GM12865 (cell line): ENCODE results near the gene OR2A2.

Source experiments
- DNase-seq: peaks from one replicate; pipeline ENCODE4 v3.0.0; 2010; ENCODE audit warnings: low read depth
- H3K4me3 ChIP-seq: 2 replicates; pipeline ENCODE4 v1.5.1; 2011; ENCODE audit warnings: mild to moderate bottlenecking, low read depth, low read length, control low read depth
- TF ChIP-seq, protein P1 (sequence below): IDR thresholded peaks from 2 replicates; pipeline ENCODE4 v1.5.1; 2011; ENCODE audit warnings: low read length, control low read depth, low read depth, inconsistent platforms; ENCODE audit not compliant: insufficient read depth; ENCODE audit errors: missing control alignments

Gene OR2A2

DNA sequence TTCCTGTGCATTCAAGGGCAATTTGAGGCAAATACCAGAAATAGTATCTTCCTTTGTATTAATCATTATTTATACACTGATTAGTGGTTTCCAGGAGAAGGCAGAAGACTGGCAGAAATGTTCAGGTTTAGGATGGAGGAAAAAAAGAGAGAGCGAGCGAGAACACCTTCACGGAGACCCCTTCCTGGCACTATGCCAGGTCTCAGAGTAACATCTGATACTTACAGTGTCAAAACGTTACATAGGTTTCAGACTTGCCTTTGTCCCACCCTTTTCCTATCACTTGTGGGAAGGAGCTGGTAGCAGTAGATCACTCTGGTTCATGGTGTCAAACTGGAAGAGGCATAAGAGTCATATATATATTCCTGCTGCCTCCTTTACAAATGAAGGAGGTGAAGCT is 22.7 kb upstream of the OR2A2 start:
- H3K4me3 ChIP-seq = no peak overlapping the region
- TF ChIP-seq, protein P1, sequence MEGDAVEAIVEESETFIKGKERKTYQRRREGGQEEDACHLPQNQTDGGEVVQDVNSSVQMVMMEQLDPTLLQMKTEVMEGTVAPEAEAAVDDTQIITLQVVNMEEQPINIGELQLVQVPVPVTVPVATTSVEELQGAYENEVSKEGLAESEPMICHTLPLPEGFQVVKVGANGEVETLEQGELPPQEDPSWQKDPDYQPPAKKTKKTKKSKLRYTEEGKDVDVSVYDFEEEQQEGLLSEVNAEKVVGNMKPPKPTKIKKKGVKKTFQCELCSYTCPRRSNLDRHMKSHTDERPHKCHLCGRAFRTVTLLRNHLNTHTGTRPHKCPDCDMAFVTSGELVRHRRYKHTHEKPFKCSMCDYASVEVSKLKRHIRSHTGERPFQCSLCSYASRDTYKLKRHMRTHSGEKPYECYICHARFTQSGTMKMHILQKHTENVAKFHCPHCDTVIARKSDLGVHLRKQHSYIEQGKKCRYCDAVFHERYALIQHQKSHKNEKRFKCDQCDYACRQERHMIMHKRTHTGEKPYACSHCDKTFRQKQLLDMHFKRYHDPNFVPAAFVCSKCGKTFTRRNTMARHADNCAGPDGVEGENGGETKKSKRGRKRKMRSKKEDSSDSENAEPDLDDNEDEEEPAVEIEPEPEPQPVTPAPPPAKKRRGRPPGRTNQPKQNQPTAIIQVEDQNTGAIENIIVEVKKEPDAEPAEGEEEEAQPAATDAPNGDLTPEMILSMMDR = no peak
- DNase-seq = no peak

DNA sequence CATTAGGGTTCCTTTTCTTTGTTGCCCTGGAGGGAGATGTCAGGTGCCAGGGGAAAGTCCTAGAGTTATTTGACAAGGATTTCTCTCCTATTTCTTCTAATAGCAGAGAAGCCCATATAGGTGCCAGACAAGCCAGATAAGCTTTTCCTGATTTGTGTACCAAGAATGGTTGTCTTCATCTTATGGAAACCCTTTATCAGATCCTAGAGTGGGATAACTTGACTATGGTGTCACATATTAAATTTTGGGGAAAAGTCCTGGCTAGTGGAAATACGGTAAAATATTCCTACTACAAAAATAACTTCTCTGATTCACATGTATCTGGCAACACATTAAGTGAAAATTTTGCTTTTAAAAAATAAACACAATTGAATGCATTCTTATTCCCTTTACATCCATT is 22.2 kb upstream of the OR2A2 start:
- DNase-seq = no peak
- TF ChIP-seq, protein P1 = no peak
- H3K4me3 ChIP-seq = no peak overlapping the region

DNA sequence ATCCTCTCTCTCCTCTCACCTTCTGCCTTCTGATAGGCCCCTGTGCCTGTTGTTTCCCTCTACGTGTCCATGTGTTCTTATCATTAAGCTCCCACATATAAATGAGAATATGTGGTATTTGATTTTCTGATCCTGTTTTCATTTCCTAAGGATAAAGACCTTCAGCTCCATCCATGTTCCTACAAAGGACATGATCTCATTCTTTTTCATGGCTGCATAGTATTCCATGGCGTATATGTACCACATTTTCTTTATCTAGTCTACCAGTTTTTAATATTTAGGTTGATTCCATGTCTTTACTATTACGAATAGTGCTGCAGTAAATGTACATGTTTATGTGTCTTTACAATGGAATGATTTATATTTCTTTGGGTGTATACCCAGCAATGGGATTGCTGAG is 18.7 kb upstream of the OR2A2 start:
- no peak for DNase-seq
- TF ChIP-seq, protein P1 = no peak
- H3K4me3 ChIP-seq = no peak overlapping the region

DNA sequence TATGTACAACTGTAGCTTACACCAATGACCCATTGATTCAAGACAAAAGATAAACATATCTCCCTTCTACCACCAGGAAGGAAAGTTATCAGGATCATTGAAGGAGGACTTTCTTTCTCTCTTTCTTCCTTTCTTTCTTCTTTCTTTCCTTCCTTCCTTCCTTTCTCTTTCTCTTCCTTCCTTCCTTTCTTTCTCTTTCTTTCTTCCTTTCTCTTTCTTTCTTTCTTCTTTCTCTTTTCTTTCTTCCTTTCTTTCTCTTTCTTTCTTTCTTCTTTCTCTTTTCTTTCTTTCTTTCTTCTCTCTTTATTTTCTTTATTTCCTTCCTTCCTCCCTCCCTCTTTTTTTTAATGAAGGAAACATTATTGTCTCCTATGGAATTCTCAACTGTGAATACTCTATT is 10.6 kb upstream of the OR2A2 start:
- DNase-seq = no peak
- no peak overlapping the region for H3K4me3 ChIP-seq
- TF ChIP-seq, protein P1 = no peak

DNA sequence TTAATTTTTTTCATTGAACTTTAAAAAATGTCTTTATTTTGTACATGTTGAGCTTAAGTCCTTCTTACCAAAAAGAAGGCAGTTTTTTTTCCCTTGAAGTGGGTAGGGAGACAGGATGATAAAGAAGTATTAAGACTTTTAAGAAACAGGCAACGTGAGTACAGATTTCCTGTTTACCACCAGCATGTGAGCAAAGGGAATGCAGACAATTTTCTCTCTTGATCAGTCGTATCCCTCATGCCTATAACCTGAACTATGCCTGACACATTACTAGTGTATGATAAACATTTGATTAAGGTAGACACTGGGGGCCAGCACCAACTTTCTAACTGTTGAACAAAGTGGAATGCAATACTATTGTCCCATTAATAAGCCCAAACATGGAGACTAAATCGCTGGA is 8.8 kb upstream of the OR2A2 start:
- no peak overlapping the region for H3K4me3 ChIP-seq
- DNase-seq = no peak
- TF ChIP-seq, protein P1 = no peak

DNA sequence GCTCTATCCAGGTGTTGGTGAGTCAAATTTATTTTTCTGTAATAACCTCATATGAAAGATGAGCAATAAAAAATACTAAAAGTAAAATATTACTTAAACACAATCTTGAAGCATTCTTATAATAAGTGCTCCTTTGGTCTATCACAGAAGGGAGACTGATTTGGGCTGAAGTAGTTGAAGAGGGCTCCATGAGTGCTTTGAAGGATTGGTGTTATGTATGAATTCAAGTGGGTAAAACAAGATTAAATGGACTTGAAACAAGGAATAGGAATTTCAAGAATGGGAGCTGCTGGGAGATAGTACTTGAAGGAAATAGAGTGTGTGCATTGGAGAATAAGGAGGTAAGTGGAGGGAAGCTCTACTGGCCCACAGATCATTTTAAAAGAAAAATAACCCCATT is 7.3 kb upstream of the OR2A2 start:
- TF ChIP-seq, protein P1 = no peak
- H3K4me3 ChIP-seq = no peak overlapping the region
- DNase-seq = no peak

DNA sequence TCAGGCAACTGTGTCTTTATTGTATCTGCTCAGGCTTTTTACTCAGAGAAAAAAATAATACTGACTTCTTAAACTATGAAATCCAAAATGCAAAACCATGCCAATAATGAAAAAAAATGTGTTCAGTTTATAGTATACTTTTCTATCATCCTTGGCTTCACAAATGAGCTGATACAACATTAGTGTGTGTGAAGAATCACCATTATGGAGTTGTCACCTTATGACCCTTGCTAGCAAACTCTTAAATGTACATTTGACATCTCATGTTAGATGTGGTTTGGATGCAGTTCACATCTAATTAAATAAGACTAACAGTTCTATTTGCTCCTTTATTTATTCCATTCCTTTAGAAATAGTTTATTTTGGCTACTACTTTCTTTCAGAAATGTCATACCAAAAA is 4.2 kb upstream of the OR2A2 start:
- DNase-seq = no peak
- TF ChIP-seq, protein P1 = no peak
- no peak overlapping the region for H3K4me3 ChIP-seq
